GM19468 (cell line): ENCODE results near the gene SORD.
"Not testable (repeated sequence)": the region's sequence is repeated elsewhere in the genome, so short reads cannot be mapped to it uniquely, and the experiment has no call there.

Source experiments
- ATAC-seq: cut with Tn5 transposase; IDR thresholded peaks from one replicate; pipeline ENCODE4 v1.9.1; 2021; ENCODE audit warnings: mild to moderate bottlenecking, moderate library complexity, moderate number of reproducible peaks; ENCODE audit not compliant: unreplicated experiment; ENCODE audit errors: extremely low read depth

The SORD gene

GRCh38 chr15:45023659-45024225 is 747 bp downstream of the SORD start:
- no peak for ATAC-seq

DNA sequence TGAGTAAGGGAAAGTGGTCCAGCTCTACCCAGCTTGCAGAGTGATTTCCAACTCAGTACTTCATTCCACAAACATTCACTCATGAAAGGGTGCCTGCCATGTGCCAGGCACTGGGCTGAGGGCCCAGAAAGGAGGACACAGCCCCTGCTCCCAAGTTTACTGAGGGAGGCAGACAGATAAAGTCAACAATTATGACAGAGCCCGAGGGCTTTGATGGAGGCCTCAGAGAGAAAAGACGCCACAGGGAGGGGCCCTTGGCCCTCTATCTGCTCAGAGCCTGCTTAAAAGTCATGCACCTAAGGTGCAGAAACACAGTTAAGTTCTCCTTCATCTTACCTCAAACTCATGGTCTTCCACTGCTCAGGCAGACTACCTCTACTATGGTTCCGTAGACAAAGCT is 1.7 kb downstream of the SORD start:
- not testable (repeated sequence) for ATAC-seq

GRCh38 chr15:45025627-45026026 is 2.6 kb downstream of the SORD start:
- not testable (repeated sequence) for ATAC-seq

DNA sequence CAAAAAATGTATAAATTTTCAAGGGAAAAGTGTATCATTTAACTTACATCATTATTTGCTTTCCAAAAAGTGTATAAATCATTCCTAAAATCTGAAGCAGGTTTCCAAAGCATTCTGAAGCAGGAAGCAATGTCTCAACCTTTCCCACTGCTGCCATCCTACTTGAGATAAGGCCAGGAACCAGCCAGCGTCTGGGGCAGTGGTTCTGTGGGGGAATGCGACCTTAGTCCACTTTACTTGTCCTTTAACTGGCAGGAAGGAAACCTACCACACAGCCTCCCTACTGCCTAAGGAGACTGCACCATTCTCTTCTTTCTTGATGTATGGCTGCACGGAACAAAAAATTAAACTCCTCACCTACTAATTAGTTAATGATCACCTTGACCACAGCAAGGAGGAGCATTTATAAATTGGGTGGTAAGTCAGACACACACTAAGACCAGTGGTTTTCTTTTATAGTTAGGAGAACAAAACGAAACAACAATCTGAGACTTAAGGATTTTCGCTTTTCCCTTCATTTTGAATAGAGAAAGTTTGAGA is 3.7 kb downstream of the SORD start:
- no peak for ATAC-seq

DNA sequence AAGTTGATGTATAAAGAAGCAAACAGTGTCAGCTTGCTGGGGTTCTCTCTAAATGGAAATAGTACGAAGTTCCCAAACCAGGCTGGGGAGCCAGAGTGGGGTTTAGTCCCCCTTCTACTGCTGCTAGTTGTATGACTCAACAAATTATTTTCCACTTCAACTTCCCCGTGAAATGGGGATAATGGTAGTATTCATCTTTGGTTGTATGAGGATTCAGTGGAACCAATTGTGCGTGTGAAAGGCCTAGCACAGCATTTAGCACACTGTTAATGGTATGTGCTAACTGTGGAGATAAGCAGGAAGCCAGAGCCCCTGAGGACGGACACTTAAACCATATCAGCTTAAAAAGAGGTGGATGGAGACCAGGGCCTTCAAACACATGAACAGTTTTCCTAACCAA is 4.2 kb downstream of the SORD start:
- ATAC-seq: no peak

GRCh38 chr15:45030743-45031142 is 7.7 kb downstream of the SORD start:
- no peak for ATAC-seq

DNA sequence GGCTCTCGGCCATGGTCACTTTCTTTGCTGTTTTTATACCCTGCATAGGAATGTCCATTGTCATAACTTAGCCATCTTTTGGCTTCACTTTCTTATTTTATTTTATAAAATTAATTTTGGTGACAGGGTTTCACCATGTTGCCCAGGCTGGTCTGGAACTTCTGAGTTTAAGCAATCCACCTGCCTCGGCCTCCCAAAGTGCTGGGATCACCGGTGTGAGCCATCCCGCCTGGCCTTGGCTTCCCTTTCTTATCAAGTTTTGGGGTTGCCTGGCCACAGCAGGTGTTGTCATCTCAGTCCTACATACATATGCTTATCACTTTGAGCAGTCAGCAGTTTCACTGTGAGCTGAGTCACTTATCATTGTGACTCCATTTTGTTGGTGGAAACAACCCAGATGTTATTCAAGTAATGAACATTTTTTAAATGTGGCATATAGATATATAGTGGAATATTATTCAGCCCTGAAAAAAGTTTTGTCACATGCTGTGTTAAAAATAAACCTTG is 8.6 kb downstream of the SORD start:
- ATAC-seq: not testable (repeated sequence)

DNA sequence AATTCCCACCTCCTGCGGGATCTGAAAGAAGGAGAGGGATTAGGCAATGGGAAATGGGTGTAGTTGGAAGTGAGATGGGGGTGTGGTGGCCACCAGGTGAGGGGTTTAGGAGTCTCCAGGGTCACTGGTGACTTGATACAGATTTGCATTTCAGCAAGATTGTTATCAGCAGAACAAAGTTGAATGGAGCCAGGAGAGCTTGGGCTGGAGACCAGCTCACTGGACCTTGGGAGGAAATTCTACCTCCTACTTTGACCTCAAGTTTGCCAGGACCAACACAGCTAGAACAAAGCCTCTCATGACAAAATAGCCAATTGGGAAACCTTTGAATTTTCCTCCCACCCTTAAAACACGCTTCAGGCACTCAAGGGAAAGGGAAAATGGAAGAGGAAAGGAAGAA is 9.5 kb downstream of the SORD start:
- ATAC-seq: not testable (repeated sequence)

DNA sequence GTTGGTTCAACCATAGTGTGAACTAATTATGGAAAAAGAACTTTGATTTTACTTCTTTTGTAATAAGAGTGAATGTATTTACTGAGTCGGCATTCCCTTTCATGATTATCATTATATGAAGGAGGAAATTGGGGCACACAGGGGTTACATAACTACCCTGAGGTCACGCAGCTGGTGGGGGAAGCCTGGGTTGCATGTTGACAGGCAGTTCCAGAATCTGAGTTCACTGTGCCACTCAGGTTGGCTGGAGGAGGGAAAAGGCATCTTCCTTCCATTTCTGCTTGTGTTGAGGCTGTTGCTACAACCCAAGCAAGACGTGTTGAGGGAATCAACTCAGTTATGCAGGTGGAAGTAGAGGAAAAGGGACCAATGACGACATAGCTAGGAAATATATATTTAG is 11.1 kb downstream of the SORD start:
- not testable (repeated sequence) for ATAC-seq

GRCh38 chr15:45034600-45035375 is 11.8 kb downstream of the SORD start:
- not testable (repeated sequence) for ATAC-seq

GRCh38 chr15:45036812-45037781 is 14.1 kb downstream of the SORD start:
- not testable (repeated sequence) for ATAC-seq

DNA sequence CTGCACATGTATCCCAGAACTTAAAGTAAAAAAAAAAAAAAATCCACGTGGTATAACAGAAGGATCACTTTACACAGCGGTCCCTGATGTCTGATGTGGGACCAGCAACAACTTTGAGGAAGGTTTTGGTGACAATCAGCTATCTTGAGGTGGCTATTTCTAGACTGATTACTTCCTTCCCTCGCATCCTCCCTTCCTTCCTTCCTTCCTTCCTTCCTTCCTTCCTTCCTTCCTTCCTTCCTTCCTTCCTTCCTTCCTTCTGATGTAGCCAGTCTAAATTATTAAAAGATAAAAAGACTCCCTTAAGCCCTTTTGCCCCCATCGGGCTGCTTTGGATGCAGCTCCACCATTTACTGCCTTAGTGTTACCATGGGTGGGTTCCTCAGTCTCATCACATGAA is 14.9 kb downstream of the SORD start:
- ATAC-seq: no peak

GRCh38 chr15:45040396-45040795 is 17.4 kb downstream of the SORD start:
- ATAC-seq: not testable (repeated sequence)

DNA sequence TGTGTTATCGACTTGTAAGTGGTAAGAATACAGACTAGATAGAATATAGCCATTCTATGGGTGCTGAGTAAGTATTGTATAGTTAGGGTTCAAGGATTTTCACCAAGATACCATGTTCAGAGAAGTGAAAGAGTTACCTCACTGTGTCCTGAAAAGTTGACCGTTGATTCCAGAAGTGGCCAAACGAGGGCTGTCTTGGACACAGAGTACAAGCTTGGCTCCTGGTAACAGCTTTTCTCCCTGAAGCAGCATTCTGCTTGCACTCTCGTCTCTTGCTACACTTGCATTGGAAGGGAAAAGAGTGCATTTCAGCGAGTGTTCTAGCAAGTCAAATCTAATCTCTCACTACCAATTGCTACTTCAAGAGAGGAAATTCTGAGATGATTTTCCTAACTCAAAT is 18.5 kb downstream of the SORD start:
- not testable (repeated sequence) for ATAC-seq

GRCh38 chr15:45042859-45043258 is 19.9 kb downstream of the SORD start:
- not testable (repeated sequence) for ATAC-seq

GRCh38 chr15:45044270-45044669 is 21.3 kb downstream of the SORD start:
- ATAC-seq: not testable (repeated sequence)

GRCh38 chr15:45048449-45048793 is 25.4 kb downstream of the SORD start:
- not testable (repeated sequence) for ATAC-seq

DNA sequence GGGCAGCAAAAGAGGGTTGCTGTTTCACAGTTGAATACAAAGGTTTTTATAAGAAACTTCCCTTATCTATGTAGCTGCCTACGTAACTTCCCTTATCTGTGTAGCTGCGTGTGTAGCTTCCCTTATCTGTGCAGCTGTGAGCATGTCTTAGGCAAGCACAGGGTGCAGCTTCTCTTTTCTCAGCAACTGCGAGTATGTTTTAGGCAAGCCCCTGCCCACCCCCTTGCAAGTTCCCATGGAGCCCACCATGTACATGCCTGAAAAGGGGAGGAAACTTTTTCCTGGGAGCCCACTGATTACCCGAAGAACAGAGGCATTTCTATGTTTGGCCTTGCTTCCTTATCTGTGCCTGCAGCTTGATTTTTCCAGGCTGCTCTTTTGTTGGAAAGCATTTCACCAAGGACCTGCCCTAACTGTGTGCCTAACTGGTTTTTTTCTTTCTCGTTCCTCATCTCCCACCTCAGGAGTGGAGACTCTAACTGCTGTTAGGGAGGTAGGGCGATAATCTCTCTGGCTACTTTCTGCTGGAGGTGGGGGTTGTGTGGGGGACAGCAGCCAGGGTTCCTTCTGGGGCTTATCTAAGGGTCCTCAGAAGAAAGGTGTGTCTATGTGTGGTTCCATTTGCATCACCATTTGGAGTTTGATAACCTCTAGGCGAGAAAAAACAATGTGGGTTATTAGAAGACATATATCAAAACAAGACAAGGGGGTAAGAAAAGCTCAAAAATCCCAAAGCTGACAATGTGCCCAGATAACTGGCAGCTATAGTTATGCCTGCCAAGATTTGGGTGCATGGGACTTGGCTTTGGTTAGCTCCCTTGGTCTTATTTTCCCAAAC is 26.0 kb downstream of the SORD start:
- no peak for ATAC-seq

- ATAC-seq: no peak
Observed at GRCh38 chr15:45050587-45050986, 27.6 kb downstream of the SORD start.
